ENCODE measurements around the gene PRKAG2.
"Not testable (repeated sequence)": the region's sequence is repeated elsewhere in the genome, so short reads cannot be mapped to it uniquely, and the experiment has no call there.

The PRKAG2 gene

GRCh38 chr7:151883857-151884256 lies 6.9 kb upstream of the PRKAG2 start:
- DNase-seq, result no peak

- no peak for DNase-seq
These were observed 5.8 kb upstream of the PRKAG2 start for GRCh38 chr7:151882734-151883133.

- DNase-seq, result no peak
These were observed 3.8 kb upstream of the PRKAG2 start for GRCh38 chr7:151880688-151881087.

GRCh38 chr7:151877911-151878835 lies 1.3 kb upstream of the PRKAG2 start:
- no peak for DNase-seq

- DNase-seq, result peak; percentile 80
These were observed 695 bp downstream of the PRKAG2 start for GRCh38 chr7:151875942-151876898.

GRCh38 chr7:151874479-151874878 lies 2.4 kb downstream of the PRKAG2 start:
- not testable (repeated sequence) for DNase-seq

- no peak for DNase-seq
These were observed 3.4 kb downstream of the PRKAG2 start for GRCh38 chr7:151873402-151873965.

GRCh38 chr7:151872531-151873401 lies 4.1 kb downstream of the PRKAG2 start:
- no peak for DNase-seq

GRCh38 chr7:151871904-151872303 lies 5.0 kb downstream of the PRKAG2 start:
- DNase-seq, result no peak

- no peak for DNase-seq
These were observed 5.7 kb downstream of the PRKAG2 start for GRCh38 chr7:151871189-151871735.

- DNase-seq, result no peak
These were observed 6.7 kb downstream of the PRKAG2 start for GRCh38 chr7:151869968-151870918.

- no peak for DNase-seq
These were observed 7.5 kb downstream of the PRKAG2 start for GRCh38 chr7:151869455-151869854.

- no peak for DNase-seq
These were observed 7.8 kb downstream of the PRKAG2 start for GRCh38 chr7:151869109-151869428.

GRCh38 chr7:151868396-151869108 lies 8.4 kb downstream of the PRKAG2 start:
- DNase-seq, result no peak

- no peak for DNase-seq
These were observed 9.0 kb downstream of the PRKAG2 start for GRCh38 chr7:151867912-151868311.

- DNase-seq, result no peak
These were observed 9.9 kb downstream of the PRKAG2 start for GRCh38 chr7:151866761-151867655.

GRCh38 chr7:151866028-151866427 lies 10.9 kb downstream of the PRKAG2 start:
- no peak for DNase-seq

- no peak for DNase-seq
These were observed 11.7 kb downstream of the PRKAG2 start for GRCh38 chr7:151865070-151865670.

GRCh38 chr7:151864561-151864960 lies 12.4 kb downstream of the PRKAG2 start:
- DNase-seq, result no peak
